Muscle layer of colon (tissue), 2 donors: ENCODE results near the gene DET1.
A peak's percentile ranks its signal among the peaks of the same experiment; 100 is the strongest.
"Not testable (repeated sequence)": the region's sequence is repeated elsewhere in the genome, so short reads cannot be mapped to it uniquely, and the experiment has no call there.

Experiments used
- H3K27ac ChIP-seq: one replicate; pipeline ENCODE4 v1.7.0; 2013; ENCODE audit warnings: low read depth, mild to moderate bottlenecking, low read length, moderate library complexity
- H3K27me3 ChIP-seq, 2 donors: one replicate each; pipeline ENCODE4 v1.7.0; 2013; ENCODE audit warnings: low read length in 2 of 2, mild to moderate bottlenecking in 2 of 2; ENCODE audit not compliant: insufficient read depth in 2 of 2, control insufficient read depth in 1 of 2
- H3K36me3 ChIP-seq: one replicate; pipeline ENCODE4 v1.7.0; 2013; ENCODE audit warnings: mild to moderate bottlenecking, low read length; ENCODE audit not compliant: insufficient read depth
- H3K4me1 ChIP-seq: one replicate; pipeline ENCODE4 v1.7.0; 2013; ENCODE audit warnings: mild to moderate bottlenecking, low read length; ENCODE audit not compliant: insufficient read depth
- H3K4me3 ChIP-seq, 2 donors: one replicate each; pipeline ENCODE4 v1.7.0; 2013; ENCODE audit warnings: low read length in 2 of 2, low read depth in 1 of 2, mild to moderate bottlenecking in 1 of 2, moderate library complexity in 1 of 2
- H3K9ac ChIP-seq: one replicate; pipeline ENCODE4 v1.7.0; 2013; ENCODE audit warnings: low read length
- H3K9me3 ChIP-seq: one replicate; pipeline ENCODE4 v1.7.0; 2013; ENCODE audit warnings: mild to moderate bottlenecking, low read length
- donor health status: abdominal sarcoma.
- donor health status: Adenocarcinoma of cecum.

The DET1 gene

GRCh38 chr15:88564741-88565140 lies 18.3 kb upstream of the DET1 start:
- no peaks in the 10 kb centered on the region for H3K9me3 ChIP-seq
- H3K9ac ChIP-seq: no peak overlapping the region
- H3K27me3 ChIP-seq: no peaks in the 10 kb centered on the region
- no peaks in the 10 kb centered on the region for H3K4me1 ChIP-seq
- no peaks in the 10 kb centered on the region for H3K36me3 ChIP-seq
- no peak overlapping the region for H3K4me3 ChIP-seq
- no peak overlapping the region for H3K27ac ChIP-seq

DNA sequence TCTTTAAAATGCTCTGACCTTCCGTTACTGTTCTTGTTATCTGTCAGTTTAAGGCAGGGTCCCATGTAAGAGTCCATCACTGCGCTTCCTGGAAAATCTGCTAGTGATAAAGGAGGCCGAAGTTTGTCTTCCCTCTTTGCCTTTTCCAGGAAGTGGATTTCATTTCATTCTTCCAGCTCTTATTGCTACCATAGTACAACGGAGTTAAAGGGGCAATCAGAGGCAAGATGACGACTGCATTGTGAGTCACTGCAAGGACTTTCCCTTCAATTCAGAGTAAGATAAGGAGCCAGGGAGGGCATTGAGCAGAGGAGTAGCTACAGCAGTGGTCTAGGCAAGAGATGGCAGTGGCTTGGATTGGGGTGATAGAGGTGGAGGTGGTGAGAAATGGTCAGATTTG lies 17.2 kb upstream of the DET1 start:
- H3K27ac ChIP-seq: no peak overlapping the region
- no peaks in the 10 kb centered on the region for H3K9me3 ChIP-seq
- no peaks in the 10 kb centered on the region for H3K36me3 ChIP-seq

GRCh38 chr15:88559565-88559964 lies 13.1 kb upstream of the DET1 start:
- H3K36me3 ChIP-seq, H3K9me3 ChIP-seq, H3K27ac ChIP-seq, H3K4me1 ChIP-seq, H3K27me3 ChIP-seq, H3K4me3 ChIP-seq, H3K9ac ChIP-seq: not testable (repeated sequence)

More for the DNA sequence above, 17.2 kb upstream of the DET1 start:
- no peaks in the 10 kb centered on the region for H3K27me3 ChIP-seq
- H3K4me1 ChIP-seq: no peaks in the 10 kb centered on the region
- no peak overlapping the region for H3K9ac ChIP-seq
- no peak overlapping the region for H3K4me3 ChIP-seq

- H3K9ac ChIP-seq, H3K9me3 ChIP-seq, H3K4me1 ChIP-seq, H3K27me3 ChIP-seq, H3K27ac ChIP-seq, H3K36me3 ChIP-seq, H3K4me3 ChIP-seq: not testable (repeated sequence)
Observed at GRCh38 chr15:88558026-88558425, 11.5 kb upstream of the DET1 start.

DNA sequence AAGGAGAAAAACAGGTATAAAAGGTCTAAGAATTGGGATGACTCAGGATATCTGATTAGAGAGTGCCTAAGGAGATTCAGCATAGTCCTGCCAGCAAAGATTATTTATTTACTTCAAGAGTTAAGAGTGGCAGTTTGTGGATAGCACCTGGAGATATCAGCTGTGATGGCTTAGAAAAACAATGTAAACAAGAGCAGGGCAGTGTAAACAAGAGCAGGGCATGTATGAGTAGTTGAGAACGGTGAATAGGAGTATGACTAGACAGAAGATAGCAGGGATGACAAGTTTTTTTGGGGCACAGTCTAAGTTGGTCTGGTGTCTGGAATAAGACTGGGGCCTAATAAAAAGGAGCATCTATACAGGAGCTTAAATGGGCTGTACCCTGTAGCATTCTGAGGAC lies 1.5 kb upstream of the DET1 start:
- not testable (repeated sequence) for H3K4me3 ChIP-seq, H3K9me3 ChIP-seq, H3K27me3 ChIP-seq, H3K36me3 ChIP-seq, H3K9ac ChIP-seq, H3K27ac ChIP-seq
- peaks cover 13% of the 10 kb centered on the region for H3K4me1 ChIP-seq

DNA sequence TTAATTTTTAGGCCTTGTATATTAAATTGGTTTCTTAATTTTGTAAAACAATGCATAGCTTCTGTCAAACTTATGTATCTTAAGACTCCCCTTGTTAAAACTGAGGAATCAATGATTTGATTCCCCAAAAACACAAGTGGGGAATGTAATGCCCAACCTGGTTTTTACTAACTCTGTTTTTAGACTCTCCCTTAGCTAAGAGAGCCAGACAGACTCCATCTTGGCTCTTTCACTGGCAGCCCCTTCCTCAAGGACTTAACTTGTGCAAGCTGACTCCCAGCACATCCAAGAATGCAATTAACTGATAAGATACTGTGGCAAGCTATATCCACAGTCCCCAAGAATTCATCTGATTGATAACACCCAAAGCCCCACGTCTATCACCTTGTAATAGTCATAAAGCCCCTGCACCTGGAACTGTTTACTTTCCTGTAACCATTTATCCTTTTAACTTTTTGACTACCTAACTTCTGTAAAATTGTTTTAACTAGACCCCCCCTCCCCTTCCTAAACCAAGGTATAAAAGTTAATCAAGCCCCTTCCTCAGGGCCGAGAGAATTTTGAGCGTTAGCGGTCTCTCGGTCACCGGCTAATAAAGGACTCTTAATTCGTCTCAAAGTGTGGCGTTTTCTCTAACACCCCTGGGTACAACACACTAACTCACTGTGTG lies 768 bp downstream of the DET1 start:
- Histone ChIP-seq H3K27ac (peak overlapping the region; percentile 77), H3K4me3 (peak overlapping the region; percentile 80 to 85), H3K9ac (peak overlapping the region; percentile 27), H3K4me1 (peaks cover 29% of the 10 kb centered on the region)
- not testable (repeated sequence) for H3K9me3 ChIP-seq, H3K36me3 ChIP-seq, H3K27me3 ChIP-seq

DNA sequence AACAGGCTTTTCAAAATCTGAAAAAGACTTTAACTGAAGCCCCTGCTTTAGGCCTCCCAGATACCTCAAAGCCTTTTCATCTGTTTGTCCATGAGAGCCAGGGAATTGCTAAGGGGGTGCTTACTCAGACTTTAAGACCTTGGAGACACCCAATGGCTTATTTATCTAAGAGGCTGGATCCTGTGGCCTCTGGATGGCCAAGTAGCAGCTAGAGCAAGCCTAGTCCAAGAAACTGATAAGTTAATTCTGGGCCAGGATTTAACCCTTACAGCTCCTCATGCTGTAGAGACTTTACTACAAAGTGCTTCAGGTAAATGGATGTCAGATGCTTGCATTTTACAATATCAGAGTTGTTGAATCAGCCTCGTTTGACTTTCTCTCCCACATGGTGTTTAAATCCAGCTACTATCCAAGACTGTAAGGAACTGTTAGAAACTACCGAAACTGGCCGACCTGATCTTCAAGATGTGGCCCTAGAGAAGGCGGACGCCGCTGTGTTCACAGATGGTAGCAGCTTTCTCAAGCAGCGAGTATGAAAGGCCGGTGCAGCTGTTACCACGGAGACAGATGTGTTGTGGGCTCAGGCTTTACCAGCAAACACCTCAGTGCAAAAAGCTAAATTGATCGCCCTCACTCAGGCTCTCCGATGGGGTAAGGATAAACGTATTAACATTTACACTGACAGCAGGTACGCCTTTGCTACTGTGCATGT lies 3.3 kb downstream of the DET1 start:
- Histone ChIP-seq H3K27ac (peak overlapping the region; percentile 61), H3K9ac (no peak overlapping the region), H3K27me3 (no peaks in the 10 kb centered on the region), H3K9me3 (no peaks in the 10 kb centered on the region), H3K36me3 (no peaks in the 10 kb centered on the region), H3K4me1 (peaks cover 29% of the 10 kb centered on the region), H3K4me3 (no peak overlapping the region)

- Histone ChIP-seq H3K27ac (peak overlapping the region; percentile 61), H3K9me3 (no peaks in the 10 kb centered on the region), H3K9ac (no peak overlapping the region), H3K4me1 (peaks cover 29% of the 10 kb centered on the region), H3K27me3 (no peaks in the 10 kb centered on the region), H3K36me3 (no peaks in the 10 kb centered on the region), H3K4me3 (peak overlapping the region in 1 of 2 donors; percentile 9)
Observed at GRCh38 chr15:88542342-88542733, 4.1 kb downstream of the DET1 start.

- no peaks in the 10 kb centered on the region for H3K36me3 ChIP-seq
- H3K27me3 ChIP-seq: no peaks in the 10 kb centered on the region
- peak overlapping the region; percentile 61 for H3K27ac ChIP-seq
- no peak overlapping the region for H3K9ac ChIP-seq
- H3K4me1 ChIP-seq: peaks cover 27% of the 10 kb centered on the region
- H3K4me3 ChIP-seq: no peak overlapping the region
- no peaks in the 10 kb centered on the region for H3K9me3 ChIP-seq
Observed at GRCh38 chr15:88541709-88542341, 4.7 kb downstream of the DET1 start.

DNA sequence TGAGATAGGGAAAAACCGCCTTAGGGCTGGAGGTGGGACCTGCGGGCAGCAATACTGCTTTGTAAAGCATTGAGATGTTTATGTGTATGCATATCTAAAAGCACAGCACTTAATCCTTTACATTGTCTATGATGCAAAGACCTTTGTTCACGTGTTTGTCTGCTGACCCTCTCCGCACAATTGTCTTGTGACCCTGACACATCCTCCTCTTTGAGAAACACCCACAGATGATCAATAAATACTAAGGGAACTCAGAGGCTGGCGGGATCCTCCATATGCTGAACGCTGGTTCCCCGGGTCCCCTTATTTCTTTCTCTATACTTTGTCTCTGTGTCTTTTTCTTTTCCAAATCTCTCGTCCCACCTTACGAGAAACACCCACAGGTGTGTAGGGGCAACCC lies 5.4 kb downstream of the DET1 start:
- H3K27me3 ChIP-seq, H3K4me3 ChIP-seq, H3K27ac ChIP-seq, H3K9ac ChIP-seq, H3K36me3 ChIP-seq, H3K9me3 ChIP-seq: not testable (repeated sequence)
- H3K4me1 ChIP-seq: peaks cover 25% of the 10 kb centered on the region

DNA sequence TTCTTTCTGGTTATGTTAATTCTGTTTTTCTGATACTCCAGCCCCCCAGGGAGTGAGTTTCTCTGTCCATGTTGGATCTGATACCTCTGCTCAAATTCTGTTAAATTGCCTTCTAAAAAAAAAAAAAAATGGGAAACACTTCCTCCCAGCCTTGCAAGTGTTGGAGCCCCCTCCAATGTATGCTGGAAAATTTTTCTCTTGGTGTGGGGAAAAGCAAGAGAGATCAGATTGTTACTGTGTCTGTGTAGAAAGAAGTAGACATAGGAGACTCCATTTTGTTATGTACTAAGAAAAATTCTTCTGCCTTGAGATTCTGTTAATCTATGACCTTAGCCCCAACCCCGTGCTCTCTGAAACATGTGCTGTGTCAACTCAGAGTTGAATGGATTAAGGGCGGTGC lies 6.1 kb downstream of the DET1 start:
- H3K27me3 ChIP-seq, H3K36me3 ChIP-seq, H3K27ac ChIP-seq, H3K4me3 ChIP-seq, H3K9ac ChIP-seq, H3K9me3 ChIP-seq: not testable (repeated sequence)
- H3K4me1 ChIP-seq: peaks cover 25% of the 10 kb centered on the region

GRCh38 chr15:88539441-88539840 lies 7.0 kb downstream of the DET1 start:
- Histone ChIP-seq H3K4me1 (peaks cover 25% of the 10 kb centered on the region), H3K4me3 (no peak overlapping the region), H3K9me3 (no peaks in the 10 kb centered on the region), H3K27me3 (no peaks in the 10 kb centered on the region), H3K9ac (no peak overlapping the region), H3K27ac (no peak overlapping the region), H3K36me3 (no peaks in the 10 kb centered on the region)
